Kidney (tissue), 14 donors: ENCODE data around the gene TSC2. TPM values are rescaled to one million over a fixed set of nuclear protein-coding genes. Genes with fewer than 3 reads are reported as not detected.

Experiments
- DNase-seq, 5 donors: peaks; one replicate each; pipeline ENCODE4 v3.0.0-alpha.2; 2013 to 2020
- FAIRE-seq: peaks from 2 replicates; lab custom pipeline; 2012; peaks lifted over from hg19 to GRCh38; lab: Jason Lieb, UNC
- H3K27ac ChIP-seq, 2 donors: one replicate each; pipeline ENCODE4 v1.7.0; 2013; ENCODE audit warnings: low read depth in 2 of 2, low read length in 2 of 2, inconsistent platforms in 1 of 2
- H3K27me3 ChIP-seq: one replicate; pipeline ENCODE4 v1.7.1; 2013; ENCODE audit warnings: low read length, inconsistent platforms; ENCODE audit not compliant: control insufficient read depth, insufficient read depth
- H3K36me3 ChIP-seq, 3 donors: one replicate each; pipeline versions ENCODE4 v1.7.0 to v1.7.1; 2013; ENCODE audit warnings: low read length in 3 of 3, control low read depth in 1 of 3, inconsistent platforms in 1 of 3; ENCODE audit not compliant: insufficient read depth in 3 of 3, control insufficient read depth in 2 of 3
- H3K4me1 ChIP-seq, 3 donors: one replicate each; pipeline versions ENCODE4 v1.7.0 to v1.7.1; 2013; ENCODE audit warnings: low read length in 3 of 3, inconsistent platforms in 1 of 3, low read depth in 1 of 3; ENCODE audit not compliant: control insufficient read depth in 2 of 3, insufficient read depth in 2 of 3
- H3K4me3 ChIP-seq, 3 donors: one replicate each; pipeline versions ENCODE4 v1.7.0 to v1.8.1; 2013; ENCODE audit warnings: low read length in 3 of 3, control low read depth in 1 of 3, inconsistent platforms in 1 of 3
- H3K9ac ChIP-seq, 3 donors: one replicate each; pipeline versions ENCODE4 v1.7.0 to v1.7.1; 2013; ENCODE audit warnings: low read length in 3 of 3, control low read depth in 1 of 3, inconsistent platforms in 1 of 3
- H3K9me3 ChIP-seq, 3 donors: one replicate each; pipeline versions ENCODE4 v1.7.0 to v1.7.1; 2013; ENCODE audit warnings: low read length in 3 of 3, control low read depth in 1 of 3, inconsistent platforms in 1 of 3; ENCODE audit not compliant: control insufficient read depth in 2 of 3, insufficient read depth in 1 of 3
- CTCF ChIP-seq: IDR thresholded peaks from 3 replicates; pipeline ENCODE4 v1.5.1; 2012; ENCODE audit warnings: mild to moderate bottlenecking, moderate library complexity, borderline replicate concordance; ENCODE audit not compliant: insufficient read depth; ENCODE audit errors: extremely low read depth
- intact Hi-C: fragments of 100-400 bp; cut with DNase I; formaldehyde crosslinking; loops from one replicate; pipeline ENCODE4 v1.11.1; 2022
- polyA plus RNA-seq: library from polyadenylated mRNA; stranded (reverse); fragments of 350-450 nt; fragmentation: Illumina TruSeq; extraction: RNeasy Lipid Tissue Mini Kit (QIAGEN cat#74804); gene quantifications from one replicate; pipeline ENCODE4 v1.2.3, GENCODE V29; 2014; ENCODE audit warnings: low read depth, low replicate concordance; ENCODE audit not compliant: insufficient read depth
- total RNA-seq: library from RNA; stranded (reverse); fragmentation: NEBNext Ultra II Directional; extraction: Animal tissue kit (Norgen Biotek cat#: 25700); gene quantifications from one replicate; pipeline ENCODE4 v1.2.1, GENCODE V29; 2021
- donor health status: control.
- donor health status: control.
- donor health status: control.
- donor health status: control.
- donor health status: control.
- donor health status: DM: yes; HTN: yes; CAD: no.
- donor health status: Normal renal cell carcinoma (clear cell type).

The TSC2 gene
- total and polyA plus RNA-seq, 2 donors from 2014 or later = 40.0 to 151 TPM

DNA sequence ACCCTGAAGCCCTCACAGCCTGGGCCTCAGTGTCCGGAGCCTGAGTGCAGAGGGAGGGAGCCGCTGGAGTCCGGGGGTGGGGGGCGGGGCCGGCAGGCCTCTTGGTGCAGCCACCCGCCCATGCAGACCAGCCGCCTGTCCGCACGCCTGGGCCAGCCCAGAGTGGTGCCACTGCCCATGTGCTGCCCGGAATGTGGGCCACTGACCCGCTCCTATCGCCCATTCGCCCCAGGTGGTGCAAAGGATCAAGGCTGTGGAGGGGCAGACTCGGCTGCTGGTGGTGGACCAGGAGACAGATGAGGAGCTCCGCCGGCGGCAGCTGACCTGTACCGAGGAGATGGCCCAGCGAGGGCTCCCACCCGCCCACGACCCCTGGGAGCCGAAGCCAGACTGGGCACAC lies 18.4 kb upstream of the TSC2 start:
- Histone ChIP-seq H3K4me1 (peaks cover 0 to 27% (median 0%) of the 10 kb centered on the region in 3 donors), H3K27ac (no peak overlapping the region), H3K9me3 (no peaks in the 10 kb centered on the region), H3K36me3 (no peaks in the 10 kb centered on the region), H3K4me3 (peak overlapping the region in 1 of 3 donors; percentile 82), H3K9ac (no peak overlapping the region), H3K27me3 (no peaks in the 10 kb centered on the region)
- peak in 1 of 5 donors; percentile 82 for DNase-seq
- FAIRE-seq = no peak
- no peak for TF ChIP-seq CTCF
- intact Hi-C loops = loop anchor here (10.0 kb wide), 1 partner anchor 115 kb away; the partner anchor contains the start of gene RAB26

DNA sequence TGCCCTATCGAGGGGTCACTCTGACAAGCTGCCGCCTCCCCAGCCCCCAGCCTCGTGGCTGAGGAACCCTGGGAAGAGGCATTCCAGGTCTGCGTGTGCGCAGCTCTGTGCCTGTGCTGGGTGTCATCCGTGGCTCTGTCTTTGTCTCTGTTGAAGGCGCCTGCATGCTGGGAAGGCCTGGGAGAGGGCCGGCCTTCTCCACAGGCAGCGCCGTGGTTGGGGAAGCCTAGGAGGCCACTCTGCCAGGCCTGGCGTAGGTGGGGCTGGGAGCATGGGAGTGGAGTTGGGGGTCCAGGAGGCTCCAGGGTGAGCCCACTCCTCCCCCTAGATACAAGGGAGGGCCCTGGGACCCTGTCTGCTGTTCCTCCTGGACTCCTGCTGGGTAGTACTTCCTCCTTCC lies 17.7 kb upstream of the TSC2 start:
- DNase-seq (no peak), FAIRE-seq (no peak)
- no peak overlapping the region for H3K9ac ChIP-seq
- no peak for TF ChIP-seq CTCF
- no peaks in the 10 kb centered on the region for H3K27me3 ChIP-seq
- peaks cover 0 to 30% (median 0%) of the 10 kb centered on the region in 3 donors for H3K4me1 ChIP-seq
- no peak overlapping the region for H3K27ac ChIP-seq
- intact Hi-C loops = no loop called here
- peak overlapping the region in 1 of 3 donors; percentile 82 for H3K4me3 ChIP-seq
- H3K36me3 ChIP-seq = no peaks in the 10 kb centered on the region
- no peaks in the 10 kb centered on the region for H3K9me3 ChIP-seq

- FAIRE-seq (no peak), DNase-seq (peak in 1 of 5 donors; percentile 80)
- intact Hi-C loops = no loop called here
- TF ChIP-seq CTCF = no peak
- Histone ChIP-seq H3K27ac (peak overlapping the region in 1 of 2 donors; percentile 49), H3K27me3 (no peaks in the 10 kb centered on the region), H3K9ac (no peak overlapping the region), H3K4me3 (no peak overlapping the region), H3K36me3 (no peaks in the 10 kb centered on the region), H3K4me1 (peaks cover 0 to 30% (median 0%) of the 10 kb centered on the region in 3 donors), H3K9me3 (no peaks in the 10 kb centered on the region)
Observed at GRCh38 chr16:2031081-2031577, 16.7 kb upstream of the TSC2 start.
